Calu3 (cell line): ENCODE measurements around the gene RAB29. TPM values are rescaled to one million over a fixed set of nuclear protein-coding genes. Genes with fewer than 3 reads are reported as not detected.

Experiments
- BruUV-seq: library from RNA; stranded (reverse); fragments of 400-500 nt; replicated peaks from 2 replicates; lab custom pipeline; 2021; lab: Mats Ljungman, UMichigan
- CTCF ChIA-PET: fragments of 300-600 bp; sonication (Branson Sonifier 250); formaldehyde crosslinking; loops from one replicate; lab custom pipeline; 2022; ENCODE audit warnings: antibody characterized with exemption; lab: Charles Lee
- DNase-seq: peaks from one replicate; pipeline ENCODE4 v3.0.0; 2022
- H3K27ac Mint-ChIP-seq: one replicate; pipeline ENCODE4 v1.8.0; 2022; ENCODE audit warnings: mixed read lengths; ENCODE audit not compliant: unreplicated experiment
- H3K27me3 Mint-ChIP-seq: one replicate; pipeline ENCODE4 v1.8.0; 2022; ENCODE audit warnings: mixed read lengths; ENCODE audit not compliant: unreplicated experiment
- H3K36me3 Mint-ChIP-seq: one replicate; pipeline ENCODE4 v1.8.0; 2022; ENCODE audit warnings: mild to moderate bottlenecking, moderate library complexity, mixed read lengths; ENCODE audit not compliant: insufficient read depth, unreplicated experiment
- H3K4me1 Mint-ChIP-seq: one replicate; pipeline ENCODE4 v1.8.0; 2022; ENCODE audit warnings: mild to moderate bottlenecking, low read depth, mixed read lengths; ENCODE audit not compliant: unreplicated experiment
- H3K4me3 Mint-ChIP-seq: one replicate; pipeline ENCODE4 v1.8.0; 2022; ENCODE audit warnings: mild to moderate bottlenecking, low read depth, moderate library complexity, mixed read lengths; ENCODE audit not compliant: unreplicated experiment
- H3K9me3 Mint-ChIP-seq: one replicate; pipeline ENCODE4 v1.8.0; 2022; ENCODE audit warnings: low read depth, mixed read lengths; ENCODE audit not compliant: unreplicated experiment
- intact Hi-C: fragments of 100-400 bp; cut with micrococcal nuclease; formaldehyde crosslinking; loops from one replicate; pipeline ENCODE4 v1.10.0; 2022; ENCODE audit not compliant: unreplicated experiment
- total RNA-seq: library from RNA; stranded (reverse); gene quantifications from 2 replicates; pipeline ENCODE4 v1.2.3, GENCODE V29; 2022
- TF ChIP-seq, protein P1 (sequence below): fragments of 200-600 bp; IDR thresholded peaks from one replicate; pipeline ENCODE4 v1.8.0; 2022; ENCODE audit warnings: antibody characterized with exemption; ENCODE audit not compliant: unreplicated experiment

Gene RAB29
- total RNA-seq, 1 experiment from 2014 or later, result 27.1 TPM

DNA sequence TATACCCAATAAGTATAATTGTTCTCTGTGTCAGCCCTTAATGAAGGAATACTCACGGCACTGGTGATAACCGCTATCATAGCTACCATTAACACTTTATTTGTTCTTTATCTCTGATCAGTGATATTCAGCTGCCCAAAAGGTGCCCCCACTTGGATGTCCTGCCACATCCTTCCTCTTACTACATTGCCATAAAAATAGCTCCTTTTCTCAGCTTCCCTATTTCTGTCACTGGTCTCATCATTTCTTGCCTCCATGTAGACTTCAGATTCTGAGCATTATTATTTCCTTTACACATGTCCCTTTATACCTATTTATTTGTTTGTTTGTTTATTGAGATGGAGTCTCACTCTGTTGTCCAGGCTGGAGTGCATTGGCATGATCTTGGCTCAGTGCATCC, 2.7 kb upstream of the RAB29 start:
- no peak overlapping the region for H3K27ac Mint-ChIP-seq
- H3K4me3 Mint-ChIP-seq, result no peak overlapping the region
- peaks cover 6% of the 10 kb centered on the region for H3K4me1 Mint-ChIP-seq
- CTCF ChIA-PET, result no interaction called here
- H3K9me3 Mint-ChIP-seq, result no peaks in the 10 kb centered on the region
- no TSS peak for BruUV-seq
- peaks cover 7% of the 10 kb centered on the region for H3K27me3 Mint-ChIP-seq
- intact Hi-C loops, result no loop called here
- DNase-seq, result no peak
- peaks cover 18% of the 10 kb centered on the region for H3K36me3 Mint-ChIP-seq
- TF ChIP-seq, protein P1, sequence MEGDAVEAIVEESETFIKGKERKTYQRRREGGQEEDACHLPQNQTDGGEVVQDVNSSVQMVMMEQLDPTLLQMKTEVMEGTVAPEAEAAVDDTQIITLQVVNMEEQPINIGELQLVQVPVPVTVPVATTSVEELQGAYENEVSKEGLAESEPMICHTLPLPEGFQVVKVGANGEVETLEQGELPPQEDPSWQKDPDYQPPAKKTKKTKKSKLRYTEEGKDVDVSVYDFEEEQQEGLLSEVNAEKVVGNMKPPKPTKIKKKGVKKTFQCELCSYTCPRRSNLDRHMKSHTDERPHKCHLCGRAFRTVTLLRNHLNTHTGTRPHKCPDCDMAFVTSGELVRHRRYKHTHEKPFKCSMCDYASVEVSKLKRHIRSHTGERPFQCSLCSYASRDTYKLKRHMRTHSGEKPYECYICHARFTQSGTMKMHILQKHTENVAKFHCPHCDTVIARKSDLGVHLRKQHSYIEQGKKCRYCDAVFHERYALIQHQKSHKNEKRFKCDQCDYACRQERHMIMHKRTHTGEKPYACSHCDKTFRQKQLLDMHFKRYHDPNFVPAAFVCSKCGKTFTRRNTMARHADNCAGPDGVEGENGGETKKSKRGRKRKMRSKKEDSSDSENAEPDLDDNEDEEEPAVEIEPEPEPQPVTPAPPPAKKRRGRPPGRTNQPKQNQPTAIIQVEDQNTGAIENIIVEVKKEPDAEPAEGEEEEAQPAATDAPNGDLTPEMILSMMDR, result no peak

GRCh38 chr1:205775717-205776056, 405 bp upstream of the RAB29 start:
- intact Hi-C loops, result no loop called here

GRCh38 chr1:205774198-205775014, 876 bp downstream of the RAB29 start:
- Mint-ChIP-seq H3K4me3 (peak overlapping the region; percentile 99), H3K9me3 (no peaks in the 10 kb centered on the region), H3K27ac (peak overlapping the region; percentile 97), H3K27me3 (peaks cover 7% of the 10 kb centered on the region), H3K36me3 (peaks cover 21% of the 10 kb centered on the region), H3K4me1 (peaks cover 6% of the 10 kb centered on the region)
- peak; percentile 5 for DNase-seq
- CTCF ChIA-PET, result interaction anchor here (0.5 to 2.1 kb wide), 4 partner anchors 25 to 144 kb away, joined by 3 to 5 read pairs (median 4); partner anchors contain the start of gene NUCKS1
- no TSS peak for BruUV-seq
- TF ChIP-seq, protein P1, result no peak
- intact Hi-C loops, result no loop called here

More at GRCh38 chr1:205775717-205776056, 405 bp upstream of the RAB29 start:
- Mint-ChIP-seq H3K9me3 (no peaks in the 10 kb centered on the region), H3K4me1 (peaks cover 6% of the 10 kb centered on the region), H3K4me3 (peak overlapping the region; percentile 99), H3K36me3 (peaks cover 18% of the 10 kb centered on the region), H3K27me3 (peaks cover 7% of the 10 kb centered on the region), H3K27ac (peak overlapping the region; percentile 97)
- BruUV-seq, result no TSS peak
- TF ChIP-seq, protein P1, result no peak
- no peak for DNase-seq
- CTCF ChIA-PET, result interaction anchor here (1.2 to 2.1 kb wide), 2 partner anchors 16 to 26 kb away, joined by 4 to 5 read pairs; partner anchors contain the start of gene NUCKS1

- peaks cover 7% of the 10 kb centered on the region for H3K27me3 Mint-ChIP-seq
- no TSS peak for BruUV-seq
These were observed 2.7 kb downstream of the RAB29 start for GRCh38 chr1:205772607-205773032.

More at GRCh38 chr1:205772607-205773032, 2.7 kb downstream of the RAB29 start:
- H3K9me3 Mint-ChIP-seq, result no peaks in the 10 kb centered on the region
- intact Hi-C loops, result no loop called here
- CTCF ChIA-PET, result interaction anchor here (0.7 to 1.5 kb wide), 2 partner anchors 12 to 138 kb away, joined by 3 to 4 read pairs; no protein-coding TSS in a partner anchor
- no peak for DNase-seq
- TF ChIP-seq, protein P1, result no peak
- H3K27ac Mint-ChIP-seq, result no peak overlapping the region
- peaks cover 23% of the 10 kb centered on the region for H3K36me3 Mint-ChIP-seq
- H3K4me1 Mint-ChIP-seq, result peaks cover 6% of the 10 kb centered on the region
- no peak overlapping the region for H3K4me3 Mint-ChIP-seq
